ENCODE measurements around the gene PAN2.

GRCh38 chr12:56341616-56342015 lies 7.8 kb upstream of the PAN2 start:
- TF ChIP-seq CTCF (conservative IDR thresholded peaks at IDR 0.05; ENCODE audit: low read depth, low read length) (no peak), EZH2 (IDR thresholded peaks at IDR 0.05; ENCODE audit: low read length, unreplicated experiment) (no peak)

Data from PC-3 (cell line).